NK-92 treated with Interleukin-12 subunit alpha and Interleukin-12 subunit beta, amount 100 ng/mL, for 24 hours (cell line): ENCODE measurements around the gene PLXNA2.
A peak's percentile ranks its signal among the peaks of the same experiment; 100 is the strongest.

Source experiments
- DNase-seq: peaks from one replicate; lab custom pipeline; 2025; lab: John Stamatoyannopoulos, UW

Gene PLXNA2

DNA sequence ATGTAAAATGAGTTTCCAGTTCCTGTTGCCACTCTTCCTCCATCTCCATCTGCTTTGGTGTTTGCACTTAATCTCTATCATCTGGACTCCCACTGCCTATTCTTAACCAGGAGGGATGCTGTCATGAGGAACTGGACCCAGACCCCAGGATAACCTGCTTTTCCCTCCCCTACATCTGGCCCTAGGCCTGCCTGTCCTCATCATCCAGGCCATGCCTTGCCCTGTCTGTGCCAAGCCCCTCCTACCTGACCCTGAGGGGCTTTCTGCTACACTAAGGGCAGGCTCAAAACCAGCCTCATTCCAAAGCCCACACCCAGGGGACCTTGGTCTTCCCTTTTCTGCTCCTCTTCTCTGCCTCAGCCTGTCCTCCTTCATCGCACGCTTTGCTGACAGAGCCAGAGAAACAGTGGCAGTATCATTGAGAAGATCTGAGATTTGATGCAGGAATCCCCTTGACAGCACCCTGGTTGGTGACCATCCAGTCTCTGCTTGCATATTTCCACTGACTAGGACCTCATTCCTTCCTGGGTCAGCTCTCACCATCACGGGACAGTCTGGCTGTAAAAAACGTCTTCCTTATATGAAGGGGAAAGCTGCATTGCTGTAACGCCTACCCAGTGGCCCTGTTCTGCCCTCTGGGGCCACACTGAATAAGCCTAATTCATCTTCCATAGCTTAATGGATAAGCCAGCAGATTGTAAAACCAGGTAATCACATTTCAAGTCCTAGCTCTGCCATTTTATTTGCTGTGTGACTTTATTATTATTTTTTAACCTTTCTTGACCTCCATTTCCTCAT, 38.8 kb downstream of the PLXNA2 start:
- DNase-seq: no peak

DNA sequence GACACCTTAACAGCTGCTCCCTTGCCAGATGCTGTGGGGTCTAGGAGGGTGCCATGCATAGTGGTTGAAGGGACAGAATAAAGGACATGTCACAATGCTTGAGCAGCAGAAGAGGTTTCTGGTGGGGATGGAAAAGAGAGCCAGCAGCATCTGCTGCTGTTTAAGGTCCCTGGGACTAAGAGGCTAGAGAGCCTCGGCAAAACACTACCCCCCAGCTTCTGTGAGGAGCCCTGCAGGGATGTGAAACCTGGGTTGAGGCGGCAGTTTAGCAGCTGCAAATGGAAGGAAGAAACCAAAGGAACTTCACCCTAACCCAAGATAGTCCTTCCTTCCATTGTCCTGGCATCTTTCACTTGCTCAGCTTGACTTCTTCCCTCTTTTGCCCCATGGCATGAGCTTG, 39.4 kb downstream of the PLXNA2 start:
- DNase-seq: no peak

DNA sequence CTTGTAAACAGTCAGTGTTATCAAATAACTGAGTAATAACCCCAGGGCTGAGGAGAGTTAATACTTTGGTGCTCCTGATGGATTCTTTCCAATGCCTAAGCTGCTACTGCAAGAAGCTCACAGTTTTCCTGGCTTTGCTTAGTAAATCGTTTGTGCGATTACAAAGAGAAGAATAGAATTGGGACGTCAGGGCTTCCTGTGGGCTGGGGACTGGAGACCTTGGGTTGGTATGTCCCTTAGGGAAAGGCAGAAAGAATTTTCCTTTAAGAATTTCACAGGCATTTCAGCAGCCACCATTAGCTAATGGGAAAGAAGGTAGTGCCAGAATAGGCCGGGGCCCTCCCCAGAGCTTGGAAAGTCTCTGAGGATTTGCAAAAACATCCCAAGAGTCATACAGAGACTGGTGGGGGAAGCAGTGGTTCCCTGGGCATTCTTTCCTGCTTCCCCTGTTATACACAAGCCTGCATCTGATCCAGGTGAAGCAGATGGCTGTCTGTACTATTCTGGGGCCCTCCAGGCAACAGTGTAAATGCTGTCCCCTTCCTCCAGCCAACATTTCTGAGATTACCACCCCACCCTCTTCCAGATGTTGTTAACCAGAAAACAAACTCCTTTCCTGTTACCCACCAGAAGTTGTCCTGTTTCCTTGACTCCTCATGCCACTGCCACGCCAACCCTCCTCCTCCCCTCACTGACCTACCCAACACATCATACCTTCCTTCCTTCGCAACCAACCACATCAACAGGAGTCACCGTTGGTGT, 40.2 kb downstream of the PLXNA2 start:
- DNase-seq: no peak

DNA sequence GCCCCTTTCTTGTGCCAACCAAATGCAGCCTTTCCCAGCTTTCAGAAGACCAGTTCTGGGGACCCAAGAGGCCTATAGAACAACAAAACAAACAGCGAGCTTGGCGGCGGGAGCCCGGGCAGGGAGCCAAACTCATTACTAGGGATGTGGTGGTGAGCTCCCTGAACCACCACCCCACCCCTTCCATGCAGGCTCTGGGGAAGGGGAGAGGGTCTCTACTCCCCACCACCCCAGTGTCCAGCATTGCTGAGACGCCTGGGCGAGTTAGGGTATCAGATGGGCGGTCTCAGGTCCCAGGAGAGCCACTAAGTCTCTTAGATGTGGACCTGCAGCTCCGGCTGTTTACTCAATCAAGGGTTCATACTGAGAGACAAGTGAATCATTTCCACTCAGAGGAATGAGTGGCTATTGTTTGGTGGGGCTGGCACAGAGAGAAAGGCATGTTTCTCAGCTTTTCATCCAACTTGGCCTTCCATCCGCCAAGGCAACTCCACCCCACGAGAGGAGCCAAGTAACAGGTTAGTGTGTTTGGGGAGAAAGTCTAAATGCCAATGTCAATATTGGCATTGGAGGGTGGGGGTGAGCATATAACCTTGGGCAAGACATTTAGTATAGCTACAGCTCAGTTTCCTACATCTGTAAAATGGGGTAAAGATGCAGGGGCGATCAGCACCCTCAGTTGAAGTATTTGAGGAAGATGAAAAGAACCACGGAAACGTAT, 40.9 kb downstream of the PLXNA2 start:
- no peak for DNase-seq

DNA sequence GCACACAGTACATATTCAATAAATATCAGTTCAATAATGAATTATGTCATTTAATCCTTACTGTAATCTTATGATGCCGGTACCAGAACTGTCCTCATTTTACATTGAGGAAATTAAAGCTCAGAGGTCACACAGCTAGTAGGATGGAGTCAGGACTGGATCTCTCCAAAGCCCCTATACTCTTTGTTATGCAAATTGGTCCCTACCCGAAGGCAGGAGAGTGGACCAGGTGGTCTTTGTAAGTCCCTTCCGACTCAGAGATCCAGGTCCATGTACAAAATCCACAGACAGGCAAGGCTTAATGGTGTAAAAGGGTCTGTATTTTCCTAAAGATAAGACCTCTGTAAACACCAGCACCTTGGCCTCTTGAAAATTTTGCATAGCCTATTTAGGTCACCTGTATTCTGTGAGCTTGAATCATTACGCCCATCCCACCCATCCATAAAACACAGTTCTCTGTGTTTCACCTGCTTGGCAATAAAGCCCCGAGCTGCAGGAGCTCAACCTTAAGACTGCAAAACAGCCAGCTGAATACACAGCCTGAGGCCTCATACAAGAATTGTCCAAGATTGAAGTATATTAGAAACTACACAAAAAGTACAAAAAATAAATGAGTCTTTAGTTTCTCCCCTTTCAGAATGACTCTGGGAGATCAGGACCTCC, 41.7 kb downstream of the PLXNA2 start:
- no peak for DNase-seq

DNA sequence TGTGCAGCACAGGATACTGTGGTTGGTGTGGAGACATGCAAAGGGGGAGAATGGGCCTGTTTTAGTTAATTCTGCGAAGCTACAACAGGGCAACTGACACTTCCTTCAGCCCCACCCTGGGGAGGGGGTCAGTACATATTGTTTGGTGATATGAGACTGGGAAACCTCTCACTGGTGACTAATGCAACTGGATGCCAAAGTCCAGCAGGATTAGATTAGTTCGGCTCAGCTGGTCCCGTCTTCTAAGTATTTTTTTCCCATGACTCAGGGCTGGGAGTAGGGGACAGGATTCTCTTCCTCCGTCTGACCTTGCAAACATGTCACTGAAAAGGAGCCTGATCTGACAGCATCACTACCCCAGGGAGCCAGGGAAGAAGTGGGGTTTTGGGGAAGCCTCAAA, 43.0 kb downstream of the PLXNA2 start:
- no peak for DNase-seq

DNA sequence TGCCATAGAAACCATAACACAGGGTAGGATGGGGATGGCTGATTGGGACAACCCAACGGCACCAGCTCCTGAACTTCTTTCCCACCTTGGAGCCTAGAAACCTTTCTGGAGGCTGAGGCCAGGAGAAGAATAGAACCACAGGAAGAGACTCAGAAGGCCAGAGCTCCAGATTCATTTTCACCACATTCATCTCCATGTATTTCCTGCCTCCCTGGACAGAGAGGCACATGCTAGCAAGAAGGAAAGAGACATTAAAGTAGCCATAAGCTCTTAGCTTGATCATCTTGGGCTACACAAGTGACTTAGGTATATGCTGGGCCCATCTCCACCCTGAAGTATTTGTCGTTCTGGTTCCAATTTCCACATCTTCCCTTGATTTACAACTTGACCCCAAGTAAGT, 44.1 kb downstream of the PLXNA2 start:
- no peak for DNase-seq

DNA sequence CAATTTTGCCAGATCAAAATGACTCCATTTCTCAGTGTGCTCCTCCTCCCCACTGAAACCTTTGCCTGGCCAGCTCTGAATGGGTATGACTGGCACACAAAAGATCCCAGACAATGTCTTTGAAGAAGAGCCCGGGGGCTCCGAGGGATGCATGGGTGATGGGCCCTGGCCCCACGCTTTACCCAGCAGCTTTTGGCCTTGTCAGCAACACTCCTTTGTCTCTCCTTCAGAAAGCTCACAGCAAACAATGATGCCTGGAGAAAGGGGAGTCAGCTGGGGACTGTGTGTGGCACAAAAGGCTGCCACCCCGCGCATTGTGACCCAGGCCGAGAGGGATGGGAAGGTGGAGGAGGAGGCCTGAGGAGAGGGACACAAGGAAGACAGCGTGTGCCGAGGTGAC, 45.9 kb downstream of the PLXNA2 start:
- no peak for DNase-seq

DNA sequence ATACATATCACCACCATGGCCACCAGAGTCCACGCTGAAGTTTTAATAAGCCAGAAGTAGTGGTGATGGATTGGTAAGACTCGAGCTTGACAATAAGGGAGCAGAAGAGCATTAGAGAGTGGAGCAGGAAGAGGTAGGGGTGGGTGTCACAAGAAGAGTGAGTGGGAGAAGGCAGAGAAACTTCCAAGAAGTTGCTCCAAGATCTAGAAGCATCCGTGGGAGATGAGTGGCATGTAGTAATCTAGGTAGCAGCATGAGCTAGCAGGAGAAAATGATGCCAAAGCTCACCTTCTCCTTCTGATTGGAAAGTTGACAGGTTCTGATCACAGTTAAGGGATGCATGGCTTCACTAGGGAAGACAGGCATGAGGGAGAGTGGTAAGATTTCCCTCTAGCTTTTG, 49.2 kb downstream of the PLXNA2 start:
- DNase-seq: no peak

DNA sequence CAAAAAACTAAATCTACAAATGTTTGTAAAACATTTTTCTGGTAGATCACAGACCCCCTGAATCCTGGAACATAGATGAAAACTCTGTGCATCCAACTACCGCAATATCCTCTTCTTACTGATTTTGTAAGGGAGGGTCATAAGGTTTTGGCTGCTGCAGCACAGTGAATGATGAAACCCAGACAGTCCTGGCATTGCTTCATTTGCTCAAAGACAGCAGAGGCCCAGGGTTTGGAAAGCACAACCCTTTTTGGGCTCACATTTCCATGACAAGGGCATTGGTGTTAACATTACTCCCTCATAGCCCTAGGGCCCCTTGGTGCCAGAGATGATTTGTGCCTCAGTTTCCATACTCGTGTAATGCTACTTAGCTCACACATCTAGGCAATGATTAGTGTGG, 51.2 kb downstream of the PLXNA2 start:
- DNase-seq: no peak

DNA sequence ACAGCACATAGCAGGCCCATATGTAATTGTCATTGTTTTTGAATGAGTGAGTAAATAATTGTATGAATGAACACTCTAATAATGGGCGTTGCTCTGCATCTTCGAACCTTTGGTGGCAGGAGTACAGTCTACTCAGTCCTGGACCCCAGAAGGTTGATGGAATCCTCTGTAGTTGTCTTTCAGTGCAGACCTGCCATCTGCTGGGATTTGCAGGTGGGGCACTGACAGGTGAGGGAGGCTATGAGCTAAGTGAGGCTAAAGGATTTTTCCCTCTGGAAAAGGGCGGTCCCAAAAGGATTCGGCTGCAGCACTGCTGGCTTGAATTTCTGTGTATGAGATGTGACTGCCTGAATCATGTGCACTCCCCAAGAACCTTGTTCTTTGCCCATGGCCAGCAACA, 53.4 kb downstream of the PLXNA2 start:
- no peak for DNase-seq

DNA sequence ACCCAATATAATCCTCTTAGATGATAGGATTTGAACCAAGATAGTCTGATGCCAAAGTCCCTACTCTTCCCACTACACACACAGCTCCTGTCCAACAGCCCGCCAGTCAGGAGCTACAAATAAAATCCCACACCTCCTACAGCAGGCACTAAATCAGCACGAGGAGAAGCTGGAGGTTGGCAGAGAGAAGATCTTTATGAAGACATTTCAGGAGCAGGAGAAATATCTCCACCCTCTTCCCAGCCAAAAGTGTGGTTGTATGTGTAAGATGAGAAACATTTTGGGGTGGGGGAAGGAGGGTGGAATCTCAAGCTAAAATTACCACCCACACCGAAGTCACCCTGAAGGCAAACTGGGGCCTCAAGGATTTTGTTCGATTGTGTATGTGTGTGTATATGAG, 54.5 kb downstream of the PLXNA2 start:
- DNase-seq: no peak

DNA sequence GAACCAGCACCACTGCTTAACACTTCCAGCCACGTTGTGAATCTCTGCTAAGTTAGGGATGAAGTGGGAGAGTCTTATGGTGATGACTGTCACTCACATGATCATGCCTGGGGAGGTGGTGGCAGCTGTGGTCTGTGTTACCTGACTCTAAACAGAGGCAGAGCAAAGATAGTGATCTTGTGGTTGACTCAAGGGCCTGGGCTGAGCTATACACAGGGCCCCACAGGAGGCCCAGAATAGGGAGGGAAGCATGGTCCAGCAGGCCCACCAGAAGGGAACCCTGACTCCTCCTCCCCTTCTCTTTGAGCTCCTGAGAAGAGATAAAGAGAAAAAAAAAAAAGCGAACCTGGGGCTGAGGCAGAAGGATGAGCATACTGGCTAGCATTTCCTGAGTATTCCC, 55.0 kb downstream of the PLXNA2 start:
- peak; percentile 18 for DNase-seq

DNA sequence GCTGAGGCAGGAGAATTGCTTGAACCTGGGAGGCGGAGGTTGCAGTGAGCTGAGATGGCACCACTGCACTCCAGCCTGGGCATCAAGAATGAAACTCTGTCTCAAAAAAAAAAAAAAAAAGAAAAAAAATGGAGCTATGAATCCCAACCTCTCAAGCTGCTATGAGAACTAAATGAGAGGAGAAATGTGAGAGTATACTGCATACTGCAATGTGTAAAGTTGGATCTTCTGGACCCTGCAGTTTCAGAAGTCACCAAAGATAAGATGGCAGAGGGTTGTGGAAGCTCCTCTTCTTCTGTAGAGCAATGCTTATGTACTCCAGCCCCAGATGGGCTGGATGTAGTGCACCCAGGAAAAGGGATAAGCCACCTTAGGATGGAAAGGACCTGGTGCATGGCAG, 55.6 kb downstream of the PLXNA2 start:
- no peak for DNase-seq

DNA sequence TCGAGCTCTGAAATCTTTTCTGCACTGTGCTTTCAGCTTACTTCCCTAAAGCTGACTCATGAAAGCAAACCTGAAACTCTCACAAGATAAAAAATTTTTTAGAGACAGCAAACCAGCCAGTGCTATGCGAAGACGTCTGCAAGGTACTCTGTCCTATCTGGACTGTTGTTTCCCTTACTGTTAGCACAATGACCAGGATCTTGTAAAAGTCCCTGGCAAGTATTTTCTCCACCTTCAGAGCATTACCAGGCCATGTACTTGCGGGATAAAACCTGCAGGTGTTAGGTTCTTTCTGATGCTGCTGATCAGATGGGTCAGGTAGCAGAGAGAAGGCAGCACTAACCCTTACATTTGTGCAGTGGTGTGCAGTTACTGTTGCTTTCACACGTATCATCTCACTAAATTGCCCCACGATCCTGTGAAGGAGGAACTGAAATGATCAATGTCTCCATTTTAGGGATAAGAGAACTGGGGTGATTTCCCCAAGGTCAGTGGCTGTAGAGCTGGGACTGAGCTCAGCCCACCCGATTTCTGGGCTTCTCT, 56.6 kb downstream of the PLXNA2 start:
- DNase-seq: no peak

DNA sequence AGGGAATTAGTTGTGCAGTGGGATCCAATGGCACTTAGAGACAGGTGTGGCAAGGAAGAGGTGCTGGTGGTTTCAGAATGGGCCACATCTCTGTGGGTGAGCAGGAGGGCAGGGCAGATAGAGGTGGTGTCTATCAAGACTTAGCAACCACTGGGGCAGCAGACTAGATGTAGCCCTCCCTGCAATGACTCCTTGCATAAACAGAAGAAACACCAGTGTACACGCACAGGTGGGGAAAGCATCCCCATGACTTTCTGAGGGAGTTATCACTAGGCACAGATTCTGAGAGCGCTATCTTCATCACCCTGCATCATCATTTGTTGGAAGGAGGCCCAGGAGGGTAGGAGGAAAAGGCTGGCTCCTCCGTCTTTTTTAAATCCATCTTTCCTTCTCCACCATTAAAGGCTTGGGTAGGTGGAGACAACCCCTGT, 58.4 kb downstream of the PLXNA2 start:
- DNase-seq: no peak

DNA sequence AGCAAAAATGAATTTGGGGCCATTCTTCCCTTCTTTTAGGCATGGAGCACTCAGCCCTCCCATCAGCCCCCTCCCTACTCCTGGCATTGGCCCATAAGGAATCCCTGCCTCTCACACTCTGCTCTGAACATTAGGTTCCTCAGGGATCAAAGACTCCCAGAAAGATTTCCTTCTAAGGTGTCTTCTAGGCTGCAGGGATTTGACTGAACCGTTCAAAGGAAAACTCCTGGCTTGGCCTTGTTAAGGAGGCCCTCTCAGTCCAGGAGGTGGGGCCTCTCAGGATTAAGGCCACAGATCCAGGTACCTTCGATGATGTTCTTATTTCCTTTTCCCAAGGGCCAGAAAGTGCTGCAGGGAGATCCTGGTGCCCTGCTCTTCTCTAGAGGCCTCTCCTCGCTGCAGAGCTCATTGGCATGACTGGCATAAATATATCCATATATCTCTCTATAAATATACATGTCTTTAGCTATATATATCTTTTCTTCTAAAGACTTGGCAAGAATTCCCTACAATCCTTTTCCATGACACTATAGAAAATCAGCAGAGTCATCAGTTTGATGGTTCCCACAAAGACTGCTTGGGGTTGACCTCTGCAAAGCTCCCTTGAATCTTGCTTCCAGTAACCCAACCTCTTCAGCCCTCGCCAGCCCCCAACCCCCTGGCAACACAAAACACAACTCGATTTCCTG, 59.1 kb downstream of the PLXNA2 start:
- no peak for DNase-seq

DNA sequence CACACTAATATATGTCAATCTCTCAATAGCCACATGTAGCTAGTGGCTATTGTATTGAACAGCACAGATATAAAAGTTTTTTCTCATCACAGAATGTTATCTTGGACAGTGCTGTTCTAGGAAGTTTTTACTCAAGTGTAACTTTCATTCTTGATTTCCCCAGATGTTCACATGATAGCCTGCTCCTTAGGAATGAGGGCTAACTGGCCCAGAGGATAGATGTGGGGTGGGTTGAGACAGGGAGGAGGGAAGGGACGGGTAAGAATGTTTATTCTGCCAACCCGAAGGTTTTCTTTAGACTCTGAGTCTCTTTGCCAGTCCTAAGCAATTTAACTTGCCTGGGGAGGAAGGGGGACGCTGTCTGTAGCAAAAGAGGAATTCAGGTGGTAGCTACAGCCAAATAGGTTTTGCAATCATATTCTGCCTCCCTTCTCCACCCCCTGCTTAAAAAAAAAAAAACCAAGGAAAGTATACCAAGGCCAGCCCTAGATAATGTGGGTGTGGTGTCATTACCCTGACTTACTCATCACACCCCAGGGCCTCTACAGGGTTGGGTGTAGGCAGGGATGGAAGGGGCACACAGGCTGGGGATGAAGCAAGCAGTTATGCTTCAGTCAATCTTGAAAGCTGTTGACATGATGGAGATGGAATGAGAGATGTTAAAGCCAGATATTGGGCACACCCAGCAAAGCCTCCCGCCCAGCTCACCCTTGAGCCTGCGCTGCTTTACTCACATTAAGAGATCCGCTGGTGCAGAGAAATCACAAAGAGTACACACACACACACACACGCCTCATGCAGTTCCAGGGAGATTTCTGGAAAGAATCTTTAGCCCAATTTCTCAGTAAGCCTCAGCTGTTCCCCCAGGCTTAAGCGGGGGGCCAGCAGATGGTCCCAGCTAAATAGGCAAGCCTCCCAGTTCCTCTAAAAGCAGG, 59.9 kb downstream of the PLXNA2 start:
- DNase-seq: no peak

DNA sequence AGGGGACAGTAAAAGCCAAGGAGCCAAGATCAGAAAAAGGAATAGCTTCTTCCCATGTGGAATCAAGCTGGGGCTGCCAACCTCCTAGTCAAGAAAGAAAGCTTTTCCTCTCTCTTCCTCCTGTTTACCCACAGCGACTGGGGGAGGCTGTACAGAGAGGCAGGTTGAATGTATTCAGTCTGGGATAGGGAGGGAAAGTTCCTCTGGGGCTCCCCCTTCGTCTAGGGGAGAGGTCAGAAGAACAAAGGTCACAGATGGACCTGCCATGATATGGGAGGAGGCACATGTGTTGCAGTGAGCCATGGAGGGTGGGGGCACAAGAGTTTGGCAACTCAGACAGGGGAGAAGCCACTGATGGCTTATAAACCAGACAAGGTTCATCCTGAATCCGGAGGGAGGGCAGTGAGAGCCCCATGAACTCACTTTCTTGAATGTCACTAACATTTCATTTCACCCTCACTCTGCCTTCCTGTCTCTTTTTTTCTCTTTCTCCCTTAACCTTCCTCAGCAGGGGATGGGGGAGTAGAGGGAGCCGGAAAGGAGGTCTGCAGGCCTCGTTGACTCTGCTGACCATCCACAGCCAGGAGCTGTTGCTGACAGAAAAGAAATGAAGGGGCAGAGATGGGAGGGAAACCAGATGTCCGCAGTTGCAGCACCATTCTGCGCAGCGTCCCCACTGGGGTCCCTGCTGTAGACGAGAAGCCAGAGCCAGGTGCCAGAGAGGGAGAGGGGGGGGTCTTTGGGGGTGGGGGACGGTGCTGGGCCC, 61.1 kb downstream of the PLXNA2 start:
- no peak for DNase-seq

DNA sequence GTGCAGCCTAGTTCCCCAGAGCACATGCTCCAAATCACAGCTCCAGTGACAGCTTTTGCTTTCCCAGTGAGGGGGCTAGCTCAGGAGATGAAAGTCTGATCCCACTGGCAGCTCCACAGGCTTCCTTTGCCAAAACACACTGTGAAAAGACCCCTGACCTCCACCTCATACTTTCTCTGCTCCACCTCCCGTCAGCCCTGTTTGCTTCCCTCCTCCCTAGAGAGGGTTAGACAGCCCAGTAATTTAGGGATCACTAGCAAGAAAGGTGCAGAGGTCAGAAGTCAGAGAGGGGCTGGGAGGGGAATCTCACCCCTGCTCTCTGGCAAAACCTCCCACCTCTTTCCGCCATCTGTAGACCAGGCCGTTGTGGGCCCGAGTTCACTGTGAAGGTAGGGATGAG, 62.8 kb downstream of the PLXNA2 start:
- DNase-seq: no peak
